B cell (primary cell): ENCODE measurements around the gene SRRM4. TPM values are rescaled to one million over a fixed set of nuclear protein-coding genes. Genes with fewer than 3 reads are reported as not detected.

ENCODE experiments used
- ATAC-seq: fragments of 200-7000 bp; cut with Tn5 transposase; one replicate; pipeline ENCODE4 v1.10.0; 2021; ENCODE audit warnings: low read depth, mild to moderate bottlenecking, moderate number of reproducible peaks, moderate library complexity
- CTCF ChIA-PET: fragments of 350-600 bp; sonication (Branson Sonifier 250); formaldehyde crosslinking; loops from one replicate; lab custom pipeline; 2021; ENCODE audit warnings: antibody characterized with exemption, inconsistent platforms; lab: Charles Lee
- POLR2A ChIA-PET: fragments of 350-600 bp; sonication (Branson Sonifier 250); formaldehyde crosslinking; loops from one replicate; lab custom pipeline; 2021; ENCODE audit warnings: antibody characterized with exemption; lab: Charles Lee
- DNase-seq: peaks from one replicate; pipeline ENCODE4 v3.0.0; 2013
- H2AFZ ChIP-seq: 2 replicates; pipeline ENCODE4 v1.6.1; 2012; ENCODE audit warnings: mild to moderate bottlenecking, low read depth, low read length; ENCODE audit not compliant: insufficient read depth, poor library complexity, severe bottlenecking
- H3K27ac ChIP-seq, 2 donors: 1 replicate in 1 of 2; 2 replicates in 1 of 2; pipeline ENCODE4 v1.5.1; 2012 to 2013; ENCODE audit warnings: low read length in 2 of 2, mild to moderate bottlenecking in 2 of 2, moderate library complexity in 1 of 2
- H3K27me3 ChIP-seq, 4 experiments: fragments of 200-600 bp in 1 of 4; sonication (generic) in 1 of 4; replicated peaks in 1 of 4; 1 replicate in 2 of 4; 2 replicates in 2 of 4; pipeline versions ENCODE4 v1.6.1 to v1.7.0; 2013 to 2016; ENCODE audit warnings: low read length in 3 of 4, mild to moderate bottlenecking in 2 of 4, mixed read lengths in 1 of 4, moderate library complexity in 1 of 4; ENCODE audit not compliant: insufficient read depth in 4 of 4, control insufficient read depth in 3 of 4; ENCODE audit errors: control extremely low read depth in 1 of 4
- H3K36me3 ChIP-seq, 2 experiments: replicated peaks in 1 of 2; 1 replicate in 1 of 2; 2 replicates in 1 of 2; pipeline versions ENCODE4 v1.6.1 to v1.7.1; 2013; ENCODE audit warnings: low read length in 1 of 2; ENCODE audit not compliant: insufficient read depth in 2 of 2, control insufficient read depth in 1 of 2; ENCODE audit errors: control extremely low read depth in 1 of 2, extremely low read depth in 1 of 2
- H3K4me1 ChIP-seq, 2 donors: fragments of 200-600 bp in 1 of 2; sonication (generic) in 1 of 2; 1 replicate in 1 of 2; 2 replicates in 1 of 2; pipeline versions ENCODE4 v1.5.1 to v1.6.1; 2013 to 2017; ENCODE audit warnings: low read length in 2 of 2; ENCODE audit not compliant: control insufficient read depth in 2 of 2, insufficient read depth in 2 of 2
- H3K4me2 ChIP-seq: replicated peaks from 2 replicates; pipeline ENCODE3; 2012; ENCODE audit warnings: mild to moderate bottlenecking, low read depth, low read length; ENCODE audit not compliant: poor library complexity, severe bottlenecking
- H3K4me3 ChIP-seq, 5 experiments: fragments of 200-600 bp in 1 of 5; sonication (generic) in 1 of 5; 1 replicate in 3 of 5; 2 replicates in 2 of 5; pipeline versions ENCODE4 v1.5.1 to v1.7.0; 2011 to 2016; ENCODE audit warnings: low read length in 4 of 5, mild to moderate bottlenecking in 4 of 5, low read depth in 2 of 5, control low read depth in 1 of 5, moderate library complexity in 1 of 5; ENCODE audit not compliant: insufficient read depth in 1 of 5; ENCODE audit errors: control extremely low read depth in 1 of 5, extremely low read depth in 1 of 5
- H3K79me2 ChIP-seq: fragments of 200-600 bp; sonication (generic); one replicate; pipeline ENCODE4 v1.6.0; 2016; ENCODE audit warnings: low read length; ENCODE audit not compliant: control insufficient read depth, insufficient read depth
- H3K9ac ChIP-seq: fragments of 200-600 bp; sonication (generic); 2 replicates; pipeline ENCODE4 v1.6.1; 2017; ENCODE audit warnings: mild to moderate bottlenecking, low read length, moderate library complexity
- H3K9me3 ChIP-seq, 3 donors: one replicate each; pipeline versions ENCODE4 v1.6.1 to v1.7.1; 2013; ENCODE audit warnings: low read length in 2 of 3; ENCODE audit not compliant: control insufficient read depth in 2 of 3, insufficient read depth in 1 of 3; ENCODE audit errors: control extremely low read depth in 1 of 3
- H4K20me1 ChIP-seq: 2 replicates; pipeline ENCODE4 v1.6.0; 2012; ENCODE audit warnings: mild to moderate bottlenecking, low read length; ENCODE audit not compliant: insufficient read depth, control insufficient read depth, poor library complexity, severe bottlenecking
- H3K27ac Mint-ChIP-seq: one replicate; pipeline ENCODE4 v1.8.0; 2021; ENCODE audit warnings: mixed read lengths
- H3K27me3 Mint-ChIP-seq: one replicate; pipeline ENCODE4 v1.8.0; 2021; ENCODE audit warnings: mixed read lengths
- H3K4me1 Mint-ChIP-seq: one replicate; pipeline ENCODE4 v1.8.0; 2021; ENCODE audit warnings: mixed read lengths
- H3K4me3 Mint-ChIP-seq: one replicate; pipeline ENCODE4 v1.8.0; 2021; ENCODE audit warnings: mixed read lengths
- H3K9me3 Mint-ChIP-seq: one replicate; pipeline ENCODE4 v1.8.0; 2022; ENCODE audit warnings: mixed read lengths; ENCODE audit not compliant: insufficient read depth
- EZH2 ChIP-seq: IDR thresholded peaks from 2 replicates; pipeline ENCODE4 v1.6.1; 2012; ENCODE audit warnings: borderline replicate concordance, low read depth, mild to moderate bottlenecking, moderate library complexity, low read length; ENCODE audit not compliant: insufficient read depth, poor library complexity, severe bottlenecking
- WGBS: methylation state at CpG from one replicate; pipeline ENCODE4 v1.1.5; 2013; ENCODE audit warnings: missing lambda C conversion rate; ENCODE audit not compliant: insufficient coverage; 5-methylcytosine and 5-hydroxymethylcytosine counted together
- intact Hi-C: fragments of 100-400 bp; cut with micrococcal nuclease; formaldehyde crosslinking; loops from one replicate; pipeline ENCODE4 v1.10.0; 2022
- polyA minus RNA-seq: library from RNA; depleted of rRNA, polyadenylated mRNA; stranded (reverse); fragments of >200 nt; gene quantifications from 2 replicates; pipeline ENCODE4 v1.2.3, GENCODE V29; 2012
- polyA plus RNA-seq: library from polyadenylated mRNA; depleted of rRNA; stranded (reverse); fragments of >200 nt; gene quantifications from 2 replicates; pipeline ENCODE4 v1.2.3, GENCODE V29; 2012
- total RNA-seq, 2 donors: library from RNA; stranded (reverse); fragments of 120-200 nt in 1 of 2; gene quantifications; 1 replicate in 1 of 2; 2 replicates in 1 of 2; pipeline versions ENCODE4 v1.2.3 to v1.2.4, GENCODE V29; 2013 to 2022
- TF ChIP-seq, protein P1 (sequence below): fragments of 200-600 bp; IDR thresholded peaks from one replicate; pipeline ENCODE4 v1.8.0; 2022; ENCODE audit warnings: antibody characterized with exemption, mild to moderate bottlenecking

SRRM4 gene, protein sequence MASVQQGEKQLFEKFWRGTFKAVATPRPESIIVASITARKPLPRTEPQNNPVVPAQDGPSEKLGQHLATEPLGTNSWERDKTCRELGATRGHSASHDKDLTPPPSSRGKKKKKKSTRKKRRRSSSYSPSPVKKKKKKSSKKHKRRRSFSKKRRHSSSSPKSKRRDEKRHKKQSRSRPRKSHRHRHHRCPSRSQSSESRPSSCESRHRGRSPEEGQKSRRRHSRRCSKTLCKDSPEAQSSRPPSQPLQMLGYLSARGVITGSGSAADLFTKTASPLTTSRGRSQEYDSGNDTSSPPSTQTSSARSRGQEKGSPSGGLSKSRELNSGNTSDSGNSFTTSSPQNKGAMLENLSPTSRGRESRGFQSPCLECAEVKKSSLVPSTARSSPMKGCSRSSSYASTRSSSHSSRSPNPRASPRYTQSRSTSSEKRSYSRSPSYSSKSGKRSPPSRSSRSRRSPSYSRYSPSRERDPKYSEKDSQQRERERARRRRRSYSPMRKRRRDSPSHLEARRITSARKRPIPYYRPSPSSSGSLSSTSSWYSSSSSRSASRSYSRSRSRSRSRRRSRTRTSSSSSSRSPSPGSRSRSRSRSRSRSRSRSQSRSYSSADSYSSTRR
- total RNA-seq (not detected in 2 replicates), polyA plus RNA-seq (not detected in 2 replicates), polyA minus RNA-seq (0.07 TPM in 1 of 2 replicates, not detected in the other)
- under 0.01 TPM for total RNA-seq (2013)

DNA sequence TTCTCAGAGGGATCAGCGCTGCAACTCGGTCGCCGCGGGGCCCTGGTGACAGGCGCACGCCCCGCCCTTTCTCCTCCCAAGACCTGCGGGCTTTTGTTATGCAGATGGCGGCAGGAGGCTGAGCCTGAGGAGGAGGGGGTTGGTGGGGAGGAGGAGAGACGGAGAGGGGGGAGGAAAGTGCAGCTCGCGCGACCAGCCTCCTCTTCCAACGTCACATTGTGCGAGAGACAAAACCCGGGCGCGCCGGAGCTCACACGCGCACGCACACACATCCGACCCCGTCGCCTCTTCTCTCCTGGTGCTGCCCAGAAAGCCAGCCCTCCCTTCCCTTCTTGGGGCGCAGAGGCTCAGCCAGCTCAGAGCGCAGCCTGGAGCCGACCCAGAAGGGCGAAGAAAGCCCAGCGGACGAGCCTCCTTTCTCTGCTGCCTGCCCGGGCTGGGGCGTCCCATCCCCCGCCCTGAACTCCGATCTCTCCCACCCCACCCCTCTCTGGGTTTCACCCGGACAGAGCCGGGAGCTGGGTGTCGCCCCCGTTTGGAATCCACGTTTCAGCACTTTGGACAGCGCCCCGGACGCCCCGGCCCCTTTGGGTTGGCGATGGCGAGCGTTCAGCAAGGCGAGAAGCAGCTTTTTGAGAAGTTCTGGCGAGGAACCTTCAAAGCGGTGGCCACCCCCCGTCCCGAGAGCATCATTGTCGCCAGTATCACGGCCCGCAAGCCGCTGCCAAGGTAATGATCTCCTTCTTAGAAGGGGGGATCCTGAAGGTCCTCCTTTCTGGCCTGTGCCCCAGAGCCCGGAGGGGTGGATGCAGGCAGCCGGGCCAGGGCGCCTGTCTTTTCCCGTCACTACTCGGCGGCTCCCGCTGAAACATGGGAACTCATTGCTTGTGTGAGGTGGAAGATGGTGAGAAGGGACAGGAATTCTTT is at the start of gene SRRM4:
Gene SRRM4 (plus strand): TSS at position 257 of the 927 bp plus-strand sequence. CDS start 342 bp downstream, at position 599.
- Mint-ChIP-seq H3K4me3 (no peak within 1 kb of the TSS), H3K4me1 (no peaks in the 10 kb centered on the region), H3K27ac (no peak within 1 kb of the TSS), H3K9me3 (peaks cover 2% of the 10 kb centered on the region), H3K27me3 (peaks cover 50% of the 10 kb centered on the region)
- no peak for TF ChIP-seq EZH2
- TF ChIP-seq, protein P1, sequence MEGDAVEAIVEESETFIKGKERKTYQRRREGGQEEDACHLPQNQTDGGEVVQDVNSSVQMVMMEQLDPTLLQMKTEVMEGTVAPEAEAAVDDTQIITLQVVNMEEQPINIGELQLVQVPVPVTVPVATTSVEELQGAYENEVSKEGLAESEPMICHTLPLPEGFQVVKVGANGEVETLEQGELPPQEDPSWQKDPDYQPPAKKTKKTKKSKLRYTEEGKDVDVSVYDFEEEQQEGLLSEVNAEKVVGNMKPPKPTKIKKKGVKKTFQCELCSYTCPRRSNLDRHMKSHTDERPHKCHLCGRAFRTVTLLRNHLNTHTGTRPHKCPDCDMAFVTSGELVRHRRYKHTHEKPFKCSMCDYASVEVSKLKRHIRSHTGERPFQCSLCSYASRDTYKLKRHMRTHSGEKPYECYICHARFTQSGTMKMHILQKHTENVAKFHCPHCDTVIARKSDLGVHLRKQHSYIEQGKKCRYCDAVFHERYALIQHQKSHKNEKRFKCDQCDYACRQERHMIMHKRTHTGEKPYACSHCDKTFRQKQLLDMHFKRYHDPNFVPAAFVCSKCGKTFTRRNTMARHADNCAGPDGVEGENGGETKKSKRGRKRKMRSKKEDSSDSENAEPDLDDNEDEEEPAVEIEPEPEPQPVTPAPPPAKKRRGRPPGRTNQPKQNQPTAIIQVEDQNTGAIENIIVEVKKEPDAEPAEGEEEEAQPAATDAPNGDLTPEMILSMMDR, result no peak
- H3K4me2 ChIP-seq, result no peak within 1 kb of the TSS
- H3K4me1 ChIP-seq, result no peaks in the 10 kb centered on the region
- CTCF ChIA-PET, result no interaction called here
- no peak within 1 kb of the TSS for H3K9ac ChIP-seq
- ATAC-seq (no peak), DNase-seq (no peak)
- no peak within 1 kb of the TSS for H3K27ac ChIP-seq
- H3K36me3 ChIP-seq, result no peaks in the 10 kb centered on the region
- peaks cover 0 to 36% (median 14%) of the 10 kb centered on the region in 4 experiments for H3K27me3 ChIP-seq
- H2AFZ ChIP-seq, result no peak within 1 kb of the TSS
- no peaks in the 10 kb centered on the region for H4K20me1 ChIP-seq
- H3K4me3 ChIP-seq, result no peak within 1 kb of the TSS
- POLR2A ChIA-PET, result no interaction called here
- intact Hi-C loops, result no loop called here
- 8% methylated on average over 48 of the region's 64 CpGs for WGBS
- no peaks in the 10 kb centered on the region for H3K79me2 ChIP-seq
- H3K9me3 ChIP-seq, result peaks cover 0 to 22% (median 0%) of the 10 kb centered on the region in 3 donors
